Activated CD8-positive, alpha-beta T cell treated with anti-CD3 and anti-CD28 coated beads, Interleukin-2, amount 10 ng/mL, durations not matched to agents 7 days and 5 days (primary cell): ENCODE measurements around the gene PRCD. TPM values are rescaled to one million over a fixed set of nuclear protein-coding genes. Genes with fewer than 3 reads are reported as not detected.
A peak's percentile ranks its signal among the peaks of the same experiment; 100 is the strongest.
"Not testable (repeated sequence)": the region's sequence is repeated elsewhere in the genome, so short reads cannot be mapped to it uniquely, and the experiment has no call there.

ENCODE experiments used
- ATAC-seq: fragments of 150-1000 bp; cut with Tn5 transposase; one replicate; pipeline ENCODE4 v1.10.0; 2021; ENCODE audit warnings: moderate library complexity
- CTCF ChIA-PET: fragments of 350-600 bp; sonication (Branson Sonifier 250); formaldehyde crosslinking; loops from one replicate; lab custom pipeline; 2021; ENCODE audit warnings: antibody characterized with exemption; lab: Charles Lee
- POLR2A ChIA-PET: fragments of 350-600 bp; sonication (Branson Sonifier 250); formaldehyde crosslinking; loops from one replicate; lab custom pipeline; 2021; ENCODE audit warnings: antibody characterized with exemption; lab: Charles Lee
- DNase-seq: peaks from one replicate; pipeline ENCODE4 v3.0.0-alpha.2; 2020
- H3K27ac Mint-ChIP-seq: one replicate; pipeline ENCODE4 v1.8.0; 2021; ENCODE audit warnings: mild to moderate bottlenecking, mixed read lengths
- H3K27me3 Mint-ChIP-seq: one replicate; pipeline ENCODE4 v1.8.0; 2021; ENCODE audit warnings: low read depth, mixed read lengths
- H3K36me3 Mint-ChIP-seq: one replicate; pipeline ENCODE4 v1.8.0; 2021; ENCODE audit warnings: low read depth, mixed read lengths
- H3K4me1 Mint-ChIP-seq: one replicate; pipeline ENCODE4 v1.8.0; 2021; ENCODE audit warnings: low read depth, mixed read lengths
- H3K4me3 Mint-ChIP-seq: one replicate; pipeline ENCODE4 v1.8.0; 2021; ENCODE audit warnings: mild to moderate bottlenecking, mixed read lengths
- H3K9me3 Mint-ChIP-seq: one replicate; pipeline ENCODE4 v1.8.0; 2022; ENCODE audit warnings: mixed read lengths; ENCODE audit not compliant: insufficient read depth
- total RNA-seq, 2 experiments: library from RNA; stranded (reverse); gene quantifications; one replicate each; pipeline ENCODE4 v1.2.3, GENCODE V29; 2021

The PRCD gene
- total RNA-seq, 2 experiments from 2014 or later: not detected

DNA sequence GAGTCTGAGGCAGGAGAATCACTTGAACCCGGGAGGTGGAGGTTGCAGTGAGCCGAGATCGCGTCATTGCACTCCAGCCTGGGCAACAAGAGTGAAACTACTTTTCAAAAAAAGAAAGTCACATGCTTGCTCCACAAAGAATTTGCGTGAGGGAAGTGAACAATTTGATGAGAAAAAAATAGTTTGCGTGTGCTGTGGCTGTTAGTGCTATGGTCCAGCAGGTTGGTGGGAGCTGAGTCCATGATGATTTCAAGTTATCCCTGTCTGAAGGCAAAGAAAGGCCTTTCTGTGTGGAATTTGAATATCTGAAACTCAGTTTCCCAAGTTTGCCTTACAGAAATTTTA is 21.0 kb downstream of the PRCD start:
- no peak for DNase-seq
- peak overlapping the region; percentile 46 for H3K4me3 Mint-ChIP-seq

GRCh38 chr17:76561332-76561731 is 21.5 kb downstream of the PRCD start:
- Mint-ChIP-seq H3K4me3 (peak overlapping the region; percentile 46), H3K9me3 (no peaks in the 10 kb centered on the region)

More for the DNA sequence above, 21.0 kb downstream of the PRCD start:
- Mint-ChIP-seq H3K36me3 (peaks cover 70% of the 10 kb centered on the region), H3K4me1 (peaks cover 67% of the 10 kb centered on the region), H3K9me3 (no peaks in the 10 kb centered on the region), H3K27me3 (no peaks in the 10 kb centered on the region), H3K27ac (peak overlapping the region; percentile 71)
- ATAC-seq: no peak
- ChIA-PET POLR2A (no interaction called here), CTCF (interaction anchor here (0.7 to 6.1 kb wide), 6 partner anchors 37 to 153 kb away, joined by 4 to 82 read pairs (median 27); no protein-coding TSS in a partner anchor)

DNA sequence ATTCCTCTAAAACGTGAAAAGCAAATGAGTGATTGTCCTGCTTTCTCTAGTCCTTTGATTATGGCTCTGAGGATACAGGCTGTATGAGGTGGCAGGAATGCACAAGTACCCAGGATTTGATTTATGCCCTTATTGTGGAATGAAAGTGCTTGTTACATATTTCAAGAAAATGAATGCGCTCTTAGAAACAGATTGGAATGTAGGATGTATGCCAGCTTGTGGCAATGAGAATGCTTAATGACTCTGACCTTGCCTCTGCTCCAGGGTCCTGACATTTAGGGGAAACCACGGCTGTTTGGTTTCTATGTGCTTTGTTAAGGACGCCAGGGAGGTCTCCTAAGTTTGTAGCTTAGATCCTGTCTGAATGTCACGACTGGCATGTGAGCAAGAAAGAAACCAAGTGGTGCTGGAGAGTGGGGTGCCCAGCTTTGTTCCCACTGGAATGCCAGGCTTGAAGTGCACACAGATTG is 22.0 kb downstream of the PRCD start:
- CTCF ChIA-PET: interaction anchor here (0.7 to 6.1 kb wide), 7 partner anchors 13 to 152 kb away, joined by 3 to 82 read pairs (median 4); no protein-coding TSS in a partner anchor
- H3K9me3 Mint-ChIP-seq: no peaks in the 10 kb centered on the region
- H3K4me3 Mint-ChIP-seq: peak overlapping the region; percentile 46
- no peak for DNase-seq
- H3K4me1 Mint-ChIP-seq: peaks cover 67% of the 10 kb centered on the region
- H3K27me3 Mint-ChIP-seq: no peaks in the 10 kb centered on the region
- POLR2A ChIA-PET: interaction anchor here (0.8 kb wide), 1 partner anchor 164 kb away, joined by 3 read pairs; the partner anchor contains the start of genes JMJD6 and METTL23
- H3K36me3 Mint-ChIP-seq: peaks cover 79% of the 10 kb centered on the region
- peak overlapping the region; percentile 53 for H3K27ac Mint-ChIP-seq
- ATAC-seq: no peak

More at GRCh38 chr17:76561332-76561731, 21.5 kb downstream of the PRCD start:
- Mint-ChIP-seq H3K4me1 (peaks cover 71% of the 10 kb centered on the region), H3K36me3 (peaks cover 75% of the 10 kb centered on the region), H3K27ac (peak overlapping the region; percentile 53), H3K27me3 (no peaks in the 10 kb centered on the region)
- ChIA-PET CTCF (interaction anchor here (0.7 to 6.1 kb wide), 6 partner anchors 15 to 152 kb away, joined by 3 to 82 read pairs (median 4); no protein-coding TSS in a partner anchor), POLR2A (interaction anchor here (0.8 kb wide), 1 partner anchor 165 kb away, joined by 3 read pairs; the partner anchor contains the start of genes JMJD6 and METTL23)
- ATAC-seq (no peak), DNase-seq (no peak)

GRCh38 chr17:76562734-76563148 is 22.9 kb downstream of the PRCD start:
- ChIA-PET CTCF (interaction anchor here (1.3 to 1.4 kb wide), 2 partner anchors 14 to 61 kb away, joined by 3 to 7 read pairs; no protein-coding TSS in a partner anchor), POLR2A (no interaction called here)
- Mint-ChIP-seq H3K4me3 (no peak overlapping the region), H3K27me3 (no peaks in the 10 kb centered on the region), H3K27ac (peak overlapping the region; percentile 72), H3K9me3 (no peaks in the 10 kb centered on the region), H3K36me3 (peaks cover 74% of the 10 kb centered on the region), H3K4me1 (peaks cover 70% of the 10 kb centered on the region)
- DNase-seq (no peak), ATAC-seq (no peak)

- peak; percentile 22 for ATAC-seq
- POLR2A ChIA-PET: not testable (repeated sequence)
- CTCF ChIA-PET: interaction anchor here (1.4 kb wide), 1 partner anchor 61 kb away, joined by 7 read pairs; no protein-coding TSS in a partner anchor
Measured at GRCh38 chr17:76563359-76563758, 23.5 kb downstream of the PRCD start.

DNA sequence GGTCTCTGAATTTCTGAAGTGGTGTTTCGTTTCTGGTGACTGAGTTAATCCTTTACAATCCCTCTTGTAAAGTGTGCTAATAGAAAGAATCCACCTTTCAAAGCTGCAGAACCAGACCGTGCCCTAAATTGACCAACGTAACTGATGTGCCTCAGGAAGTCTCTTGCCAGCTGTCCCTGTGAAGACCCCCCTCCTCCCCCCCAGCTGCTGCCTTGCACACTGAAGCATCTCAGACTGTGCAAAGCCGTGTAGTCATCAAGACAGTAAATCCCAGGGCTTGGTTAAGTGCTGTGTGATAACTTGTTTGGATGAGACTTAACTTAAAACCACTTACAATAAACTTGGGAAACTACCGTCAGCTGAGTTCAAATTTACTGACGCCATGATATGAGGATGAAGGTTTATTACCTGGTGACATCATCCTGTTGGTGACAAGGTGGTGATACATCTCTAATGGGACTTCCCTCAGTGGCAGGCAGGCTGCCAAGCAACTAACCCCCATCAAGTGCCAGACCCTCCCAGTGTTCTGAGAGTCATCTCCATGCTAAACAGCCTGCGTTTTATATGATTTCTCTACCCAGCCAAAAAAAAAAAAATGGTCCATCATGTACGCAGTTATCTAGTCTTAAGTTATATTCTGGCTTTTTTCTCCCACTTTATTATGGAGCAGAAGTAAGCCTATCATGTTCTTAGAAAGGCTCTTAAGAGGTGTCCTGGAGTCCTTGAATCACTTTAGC is 25.3 kb downstream of the PRCD start:
- H3K4me3 Mint-ChIP-seq, DNase-seq, H3K27me3 Mint-ChIP-seq, ATAC-seq, H3K9me3 Mint-ChIP-seq, POLR2A ChIA-PET, CTCF ChIA-PET: not testable (repeated sequence)
- Mint-ChIP-seq H3K4me1 (peaks cover 54% of the 10 kb centered on the region), H3K36me3 (peaks cover 57% of the 10 kb centered on the region), H3K27ac (peak overlapping the region; percentile 24)

More at GRCh38 chr17:76563359-76563758, 23.5 kb downstream of the PRCD start:
- not testable (repeated sequence) for DNase-seq, H3K9me3 Mint-ChIP-seq, H3K27me3 Mint-ChIP-seq, H3K4me3 Mint-ChIP-seq
- peaks cover 72% of the 10 kb centered on the region for H3K4me1 Mint-ChIP-seq
- H3K36me3 Mint-ChIP-seq: peaks cover 72% of the 10 kb centered on the region
- H3K27ac Mint-ChIP-seq: peak overlapping the region; percentile 72

GRCh38 chr17:76565728-76566612 is 26.1 kb downstream of the PRCD start:
- Mint-ChIP-seq H3K9me3 (no peaks in the 10 kb centered on the region), H3K27ac (peak overlapping the region; percentile 24), H3K4me3 (no peak overlapping the region), H3K27me3 (no peaks in the 10 kb centered on the region), H3K4me1 (peaks cover 48% of the 10 kb centered on the region), H3K36me3 (peaks cover 49% of the 10 kb centered on the region)
- CTCF ChIA-PET: interaction anchor here (0.7 to 2.5 kb wide), 6 partner anchors 8 to 148 kb away, joined by 3 to 17 read pairs (median 4); no protein-coding TSS in a partner anchor
- DNase-seq (no peak), ATAC-seq (no peak)
- POLR2A ChIA-PET: interaction anchor here (1.3 kb wide), 1 partner anchor 9 kb away, joined by 5 read pairs; no protein-coding TSS in a partner anchor

GRCh38 chr17:76566613-76566943 is 26.7 kb downstream of the PRCD start:
- Mint-ChIP-seq H3K9me3 (no peaks in the 10 kb centered on the region), H3K27me3 (no peaks in the 10 kb centered on the region), H3K27ac (no peak overlapping the region), H3K4me1 (peaks cover 42% of the 10 kb centered on the region), H3K36me3 (peaks cover 43% of the 10 kb centered on the region), H3K4me3 (no peak overlapping the region)
- POLR2A ChIA-PET: interaction anchor here (1.3 kb wide), 1 partner anchor 9 kb away, joined by 5 read pairs; no protein-coding TSS in a partner anchor
- DNase-seq: no peak
- CTCF ChIA-PET: interaction anchor here (0.7 to 2.5 kb wide), 7 partner anchors 9 to 148 kb away, joined by 3 to 17 read pairs (median 4); no protein-coding TSS in a partner anchor
- ATAC-seq: no peak

DNA sequence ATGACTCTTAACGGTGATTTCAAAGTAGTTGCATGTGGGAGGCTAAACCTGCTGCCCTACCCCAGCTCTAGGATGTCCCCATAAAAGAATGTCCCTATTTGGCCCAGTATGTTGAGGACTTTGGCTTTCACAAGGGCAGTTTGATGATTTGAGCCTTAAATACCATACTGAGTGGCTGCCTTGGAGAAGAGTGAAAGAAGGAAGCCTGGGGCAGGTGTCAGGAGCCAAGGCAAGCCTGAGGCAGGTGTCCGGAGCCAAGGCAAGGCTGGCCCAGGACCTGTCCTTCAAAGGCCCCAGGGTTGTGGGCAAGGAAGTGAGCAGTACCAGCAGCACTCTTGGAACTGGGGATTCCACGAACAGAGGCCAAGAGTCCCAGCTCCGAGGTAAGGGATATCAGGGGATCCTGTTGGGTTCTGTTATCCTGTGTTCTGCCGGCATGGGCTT is 27.2 kb downstream of the PRCD start:
- DNase-seq (no peak), ATAC-seq (no peak)
- Mint-ChIP-seq H3K4me1 (peaks cover 38% of the 10 kb centered on the region), H3K36me3 (peaks cover 39% of the 10 kb centered on the region), H3K4me3 (no peak overlapping the region), H3K9me3 (no peaks in the 10 kb centered on the region), H3K27me3 (no peaks in the 10 kb centered on the region), H3K27ac (no peak overlapping the region)
- CTCF ChIA-PET: interaction anchor here (0.7 to 2.5 kb wide), 10 partner anchors 9 to 147 kb away, joined by 3 to 17 read pairs (median 4); no protein-coding TSS in a partner anchor
- POLR2A ChIA-PET: interaction anchor here (1.3 kb wide), 1 partner anchor 10 kb away, joined by 5 read pairs; no protein-coding TSS in a partner anchor

- no peak for DNase-seq
- H3K4me3 Mint-ChIP-seq: no peak overlapping the region
- H3K27ac Mint-ChIP-seq: no peak overlapping the region
- H3K36me3 Mint-ChIP-seq: peaks cover 34% of the 10 kb centered on the region
- POLR2A ChIA-PET: no interaction called here
- CTCF ChIA-PET: interaction anchor here (0.8 to 2.5 kb wide), 7 partner anchors 10 to 147 kb away, joined by 3 to 17 read pairs (median 5); no protein-coding TSS in a partner anchor
- ATAC-seq: no peak
- no peaks in the 10 kb centered on the region for H3K27me3 Mint-ChIP-seq
- peaks cover 32% of the 10 kb centered on the region for H3K4me1 Mint-ChIP-seq
- no peaks in the 10 kb centered on the region for H3K9me3 Mint-ChIP-seq
Measured at GRCh38 chr17:76567634-76568432, 28.0 kb downstream of the PRCD start.
